Liver (tissue), 9 donors: Measurements from ENCODE around the gene THOC1. TPM values are rescaled to one million over a fixed set of nuclear protein-coding genes. Genes with fewer than 3 reads are reported as not detected.

ENCODE experiments used
- DNase-seq: peaks from one replicate; pipeline ENCODE4 v3.0.0-alpha.2; 2017; ENCODE audit warnings: low spot score
- H3K27ac ChIP-seq, 2 donors: one replicate each; pipeline ENCODE4 v1.7.0; 2013; ENCODE audit warnings: inconsistent platforms in 2 of 2, low read length in 2 of 2, control low read depth in 1 of 2, low read depth in 1 of 2, mild to moderate bottlenecking in 1 of 2
- H3K27me3 ChIP-seq, 4 donors: one replicate each; pipeline versions ENCODE4 v1.6.1 to v1.7.0; 2013; ENCODE audit warnings: low read length in 3 of 4, inconsistent platforms in 1 of 4, mild to moderate bottlenecking in 1 of 4, moderate library complexity in 1 of 4; ENCODE audit not compliant: control insufficient read depth in 4 of 4, insufficient read depth in 4 of 4
- H3K36me3 ChIP-seq, 4 donors: one replicate each; pipeline versions ENCODE4 v1.6.1 to v1.7.0; 2013; ENCODE audit warnings: low read length in 3 of 4, mild to moderate bottlenecking in 3 of 4, low read depth in 1 of 4, moderate library complexity in 1 of 4; ENCODE audit not compliant: control insufficient read depth in 4 of 4, insufficient read depth in 3 of 4
- H3K4me1 ChIP-seq, 4 donors: one replicate each; pipeline versions ENCODE4 v1.6.1 to v1.7.0; 2013; ENCODE audit warnings: low read length in 3 of 4, mild to moderate bottlenecking in 3 of 4, moderate library complexity in 1 of 4; ENCODE audit not compliant: control insufficient read depth in 4 of 4, insufficient read depth in 4 of 4
- H3K4me3 ChIP-seq, 3 donors: one replicate each; pipeline versions ENCODE4 v1.6.1 to v1.7.0; 2013; ENCODE audit warnings: low read length in 3 of 3, control low read depth in 1 of 3, low read depth in 1 of 3, mild to moderate bottlenecking in 1 of 3
- H3K9ac ChIP-seq, 2 donors: one replicate each; pipeline ENCODE4 v1.7.0; 2013; ENCODE audit warnings: low read length in 2 of 2, mild to moderate bottlenecking in 2 of 2, moderate library complexity in 2 of 2, control low read depth in 1 of 2, low read depth in 1 of 2
- H3K9me3 ChIP-seq, 4 donors: one replicate each; pipeline versions ENCODE4 v1.6.1 to v1.7.0; 2013; ENCODE audit warnings: low read length in 3 of 4; ENCODE audit not compliant: control insufficient read depth in 4 of 4
- ATF3 ChIP-seq: IDR thresholded peaks from 2 replicates; pipeline ENCODE4 v1.6.1; 2016; ENCODE audit warnings: antibody characterized with exemption
- EGR1 ChIP-seq, 2 donors: IDR thresholded peaks; 2 replicates each; pipeline ENCODE4 v1.6.1; 2016 to 2018; ENCODE audit warnings: antibody characterized with exemption in 2 of 2, low read depth in 2 of 2
- FOXA2 ChIP-seq: IDR thresholded peaks from 2 replicates; pipeline ENCODE4 v1.6.1; 2016; ENCODE audit warnings: antibody characterized with exemption
- GABPA ChIP-seq, 2 donors: IDR thresholded peaks in 1 of 2; conservative IDR thresholded peaks in 1 of 2; 2 replicates each; pipeline ENCODE4 v1.6.1; 2016; ENCODE audit warnings: antibody characterized with exemption in 2 of 2, mild to moderate bottlenecking in 1 of 2, moderate library complexity in 1 of 2
- HNF4A ChIP-seq, 2 donors: conservative IDR thresholded peaks; 2 replicates each; pipeline ENCODE4 v1.6.1; 2016; ENCODE audit warnings: antibody characterized with exemption in 2 of 2, mild to moderate bottlenecking in 2 of 2
- HNF4G ChIP-seq: IDR thresholded peaks from 2 replicates; pipeline ENCODE4 v1.6.1; 2016; ENCODE audit warnings: antibody characterized with exemption
- MAX ChIP-seq: IDR thresholded peaks from 2 replicates; pipeline ENCODE4 v1.6.1; 2016; ENCODE audit warnings: antibody characterized with exemption
- NR2F2 ChIP-seq: IDR thresholded peaks from 2 replicates; pipeline ENCODE4 v1.6.1; 2016; ENCODE audit warnings: antibody characterized with exemption
- RXRA ChIP-seq, 2 donors: IDR thresholded peaks; 2 replicates each; pipeline ENCODE4 v1.6.1; 2017 to 2018; ENCODE audit warnings: antibody characterized with exemption in 2 of 2, mild to moderate bottlenecking in 1 of 2
- SP1 ChIP-seq: IDR thresholded peaks from 2 replicates; pipeline ENCODE4 v1.6.1; 2018; ENCODE audit warnings: antibody characterized with exemption, mild to moderate bottlenecking
- YY1 ChIP-seq: IDR thresholded peaks from 2 replicates; pipeline ENCODE4 v1.6.1; 2016; ENCODE audit warnings: antibody characterized with exemption, mild to moderate bottlenecking
- ZBTB33 ChIP-seq: IDR thresholded peaks from 2 replicates; pipeline ENCODE4 v1.6.1; 2016; ENCODE audit warnings: antibody characterized with exemption
- WGBS: extraction: QIAGEN DNeasy Blood & Tissue Kit; methylation state at CpG from one replicate; pipeline ENCODE4 v1.1.7; 2013; 5-methylcytosine and 5-hydroxymethylcytosine counted together
- polyA plus RNA-seq, 2 donors: library from polyadenylated mRNA; stranded (reverse) in 1 of 2; unstranded in 1 of 2; fragments of 200-250 nt in 1 of 2; fragments of >200 nt in 1 of 2; fragmentation: Nextera tagmentation in 1 of 2; extraction: Ambion mirVana in 1 of 2; gene quantifications; one replicate each; pipeline versions ENCODE4 v1.2.1 to v1.2.3, GENCODE V29; 2013 to 2015
- total RNA-seq, 2 donors: library from RNA; depleted of rRNA; stranded (reverse); fragments of >200 nt; gene quantifications; one replicate each; pipeline ENCODE4 v1.2.3, GENCODE V29; 2014
- donor health status: healthy.
- donor health status: healthy.
- donor health status: healthy.
- donor health status: healthy.
- donor health status: healthy.

The THOC1 gene
- total and polyA plus RNA-seq, 4 donors: 5.2 to 30.5 (median 22.0) TPM

DNA sequence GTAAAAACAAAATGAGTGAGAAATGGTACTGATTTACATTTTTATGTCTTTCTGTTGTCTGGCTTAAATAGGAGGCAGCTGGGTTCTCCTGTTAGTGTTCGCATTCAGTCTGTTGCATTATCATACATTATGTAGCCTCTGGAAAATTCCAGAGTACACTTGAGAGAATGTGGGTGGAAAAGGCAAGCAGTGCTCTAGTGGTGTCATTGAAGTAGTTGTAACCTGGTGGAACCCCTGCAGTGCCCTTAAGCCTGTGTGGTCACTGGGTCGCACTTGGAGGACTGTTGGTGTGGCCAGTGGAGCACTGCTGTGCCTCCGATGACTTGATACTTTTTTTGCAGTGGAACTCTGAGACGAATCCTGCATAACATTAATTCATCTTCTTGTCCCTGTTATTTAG lies 57.1 kb downstream of the THOC1 start:
- DNase-seq: no peak
- Histone ChIP-seq H3K36me3 (peaks cover 9 to 48% (median 29%) of the 10 kb centered on the region in 4 donors), H3K27me3 (no peaks in the 10 kb centered on the region), H3K27ac (no peak overlapping the region), H3K4me1 (peaks cover 0 to 15% (median 2%) of the 10 kb centered on the region in 4 donors), H3K9ac (no peak overlapping the region), H3K4me3 (no peak overlapping the region), H3K9me3 (no peaks in the 10 kb centered on the region)
- TF ChIP-seq EGR1 (IDR thresholded peaks at IDR 0.05; ENCODE audit: low read depth in 2 of 2) (no peak), ZBTB33 (no peak), YY1 (no peak), GABPA (IDR thresholded peaks at IDR 0.05 in 1 of 2, conservative IDR thresholded peaks at IDR 0.05 in 1 of 2) (no peak), RXRA (IDR thresholded peaks at IDR 0.05) (no peak), SP1 (no peak), NR2F2 (no peak), FOXA2 (no peak)
- 98% methylated on average over 4 of the region's 4 CpGs for WGBS

DNA sequence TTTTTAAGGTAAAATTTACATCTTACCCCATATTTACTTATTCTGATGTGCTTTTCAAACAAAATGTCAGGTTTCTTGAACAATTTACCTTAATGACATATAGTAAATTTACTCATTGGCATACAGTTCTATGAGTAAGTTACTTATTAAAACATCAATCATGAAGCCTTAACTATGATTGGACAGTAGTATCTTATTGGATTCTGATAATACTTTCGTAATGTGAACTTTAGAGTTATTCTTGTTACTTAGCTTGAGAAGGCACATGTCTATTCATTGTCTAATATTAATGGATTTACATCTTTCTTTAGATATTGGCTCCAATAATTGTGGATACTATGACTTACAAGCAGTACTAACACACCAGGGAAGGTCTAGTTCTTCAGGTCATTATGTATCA lies 57.8 kb downstream of the THOC1 start:
- Histone ChIP-seq H3K4me1 (peaks cover 0 to 15% (median 2%) of the 10 kb centered on the region in 4 donors), H3K27ac (no peak overlapping the region), H3K36me3 (peaks cover 8 to 48% (median 30%) of the 10 kb centered on the region in 4 donors), H3K9ac (no peak overlapping the region), H3K27me3 (no peaks in the 10 kb centered on the region), H3K4me3 (no peak overlapping the region), H3K9me3 (no peaks in the 10 kb centered on the region)
- DNase-seq: no peak
- TF ChIP-seq ATF3: no peak
- no peak for TF ChIP-seq GABPA (IDR thresholded peaks at IDR 0.05 in 1 of 2, conservative IDR thresholded peaks at IDR 0.05 in 1 of 2)
- TF ChIP-seq HNF4A (conservative IDR thresholded peaks at IDR 0.05): peak; percentile 54 to 72
- TF ChIP-seq YY1: peak; percentile 15
- peak; percentile 7 for TF ChIP-seq HNF4G
- WGBS: 44% methylated on average over 1 of the region's 1 CpG

- Histone ChIP-seq H3K9ac (no peak overlapping the region), H3K4me3 (no peak overlapping the region), H3K9me3 (no peaks in the 10 kb centered on the region), H3K27ac (no peak overlapping the region), H3K27me3 (no peaks in the 10 kb centered on the region), H3K36me3 (peaks cover 4 to 47% (median 28%) of the 10 kb centered on the region in 4 donors), H3K4me1 (no peaks in the 10 kb centered on the region)
- TF ChIP-seq FOXA2: no peak
- no peak for DNase-seq
- 95% methylated on average over 2 of the region's 2 CpGs for WGBS
Observed at GRCh38 chr18:199768-200167, 68.1 kb downstream of the THOC1 start.

GRCh38 chr18:199214-199613 lies 68.6 kb downstream of the THOC1 start:
- no peak overlapping the region for H3K4me3 ChIP-seq
- H3K9me3 ChIP-seq: no peaks in the 10 kb centered on the region
- peaks cover 4 to 44% (median 24%) of the 10 kb centered on the region in 4 donors for H3K36me3 ChIP-seq
- H3K27ac ChIP-seq: no peak overlapping the region
- no peaks in the 10 kb centered on the region for H3K4me1 ChIP-seq
- no peaks in the 10 kb centered on the region for H3K27me3 ChIP-seq
- no peak for TF ChIP-seq NR2F2
- TF ChIP-seq MAX: no peak
- no peak for DNase-seq
- WGBS: 95% methylated on average over 3 of the region's 3 CpGs
- no peak overlapping the region for H3K9ac ChIP-seq
